K562 (cell line): ENCODE results near the gene ZNF384. TPM values are rescaled to one million over a fixed set of nuclear protein-coding genes. Genes with fewer than 3 reads are reported as not detected.

ENCODE experiments used
- BACH1 ChIP-seq: fragments of 200-800 bp; sonication (Bioruptor generic); IDR thresholded peaks from 2 replicates; pipeline ENCODE4 v1.6.1; 2016; ENCODE audit warnings: missing genetic modification characterization, missing compliant biosample characterization
- CBFB ChIP-seq: sonication (generic); formaldehyde crosslinking; IDR thresholded peaks from 2 replicates; pipeline ENCODE4 v1.4.0; 2020; ENCODE audit warnings: mild to moderate bottlenecking, missing genetic modification reagents
- COPS2 ChIP-seq: fragments of 450-650 bp; conservative IDR thresholded peaks from 2 replicates; pipeline ENCODE4 v1.6.1; 2016; ENCODE audit warnings: mild to moderate bottlenecking, moderate library complexity
- E2F3 ChIP-seq: fragments of 250-450 bp; sonication (Bioruptor Pico); IDR thresholded peaks from 2 replicates; pipeline ENCODE4 v1.4.0; 2020; ENCODE audit warnings: mild to moderate bottlenecking
- E2F8 ChIP-seq: fragments of 450-650 bp; IDR thresholded peaks from 2 replicates; pipeline ENCODE4 v1.7.1; 2018; ENCODE audit warnings: mild to moderate bottlenecking, low read depth; ENCODE audit not compliant: partially characterized antibody
- FOXA3 ChIP-seq, 2 experiments: fragments of 450-650 bp in 1 of 2; sonication (generic) in 1 of 2; formaldehyde crosslinking; IDR thresholded peaks in 1 of 2; conservative IDR thresholded peaks in 1 of 2; 2 replicates each; pipeline versions ENCODE4 v1.4.0 to v1.8.0; 2020 to 2022; ENCODE audit warnings: mild to moderate bottlenecking in 2 of 2, missing genetic modification reagents in 1 of 2
- GATAD2B ChIP-seq: fragments of 450-650 bp; IDR thresholded peaks from 2 replicates; pipeline ENCODE4 v1.6.1; 2017; ENCODE audit warnings: mild to moderate bottlenecking, borderline replicate concordance
- MCM3 ChIP-seq: fragments of 450-650 bp; IDR thresholded peaks from 2 replicates; pipeline ENCODE4 v1.6.1; 2016
- NR0B1 ChIP-seq: fragments of 450-650 bp; IDR thresholded peaks from one replicate; pipeline ENCODE4 v1.6.1; 2018; ENCODE audit warnings: mild to moderate bottlenecking, moderate library complexity; ENCODE audit not compliant: partially characterized antibody
- POLR2G ChIP-seq: fragments of 200-400 bp; formaldehyde crosslinking; IDR thresholded peaks from 2 replicates; pipeline ENCODE4 v1.6.1; 2017; ENCODE audit warnings: low read depth, mild to moderate bottlenecking, antibody characterized with exemption, low read length, moderate library complexity
- PRMT5 ChIP-seq: sonication (generic); formaldehyde crosslinking; IDR thresholded peaks from 2 replicates; pipeline ENCODE4 v1.5.0; 2020; ENCODE audit warnings: missing genetic modification reagents
- PRPF4 ChIP-seq: fragments of 200-400 bp; formaldehyde crosslinking; IDR thresholded peaks from one replicate; pipeline ENCODE4 v1.6.1; 2017; ENCODE audit warnings: low read length, low read depth, mild to moderate bottlenecking; ENCODE audit not compliant: insufficient read depth, poor library complexity, severe bottlenecking
- PTTG1 ChIP-seq: fragments of 450-650 bp; IDR thresholded peaks from 2 replicates; pipeline ENCODE4 v1.6.1; 2016; ENCODE audit warnings: low read depth, mild to moderate bottlenecking, missing genetic modification characterization, missing compliant biosample characterization
- TFAP4 ChIP-seq: sonication (generic); formaldehyde crosslinking; IDR thresholded peaks from 2 replicates; pipeline ENCODE4 v1.8.0; 2022; ENCODE audit warnings: missing genetic modification reagents, mild to moderate bottlenecking, moderate library complexity, borderline replicate concordance
- TRIM24 ChIP-seq, 2 experiments: fragments of 450-650 bp; IDR thresholded peaks; 2 replicates each; pipeline ENCODE4 v1.6.1; 2016
- TRIM28 ChIP-seq: fragments of 450-650 bp; IDR thresholded peaks from 2 replicates; pipeline ENCODE4 v1.6.1; 2017
- ZBED1 ChIP-seq: IDR thresholded peaks from 2 replicates; pipeline ENCODE4 v1.6.1; 2014
- ZBTB2 ChIP-seq: fragments of 450-650 bp; IDR thresholded peaks from 2 replicates; pipeline ENCODE4 v1.6.1; 2016; ENCODE audit warnings: antibody characterized with exemption
- ZNF3 ChIP-seq: fragments of 250-450 bp; sonication (Bioruptor Pico); IDR thresholded peaks from 2 replicates; pipeline ENCODE4 v1.5.0; 2021; ENCODE audit warnings: mild to moderate bottlenecking, moderate library complexity
- ZNF445 ChIP-seq: fragments of 250-450 bp; sonication (Bioruptor Pico); IDR thresholded peaks from 2 replicates; pipeline ENCODE4 v1.4.0; 2020; ENCODE audit warnings: low read depth, mild to moderate bottlenecking, moderate library complexity
- ZNF696 ChIP-seq: fragments of 250-450 bp; sonication (Bioruptor Pico); conservative IDR thresholded peaks from 2 replicates; pipeline ENCODE4 v1.4.0; 2020; ENCODE audit warnings: mild to moderate bottlenecking, moderate library complexity
- ZNF76 ChIP-seq: fragments of 250-450 bp; sonication (Bioruptor Pico); IDR thresholded peaks from 2 replicates; pipeline ENCODE4 v1.4.0; 2020; ENCODE audit warnings: mild to moderate bottlenecking, moderate library complexity, borderline replicate concordance
- ZNF764 ChIP-seq: fragments of 250-450 bp; sonication (Bioruptor Pico); IDR thresholded peaks from 2 replicates; pipeline ENCODE4 v1.4.0; 2020; ENCODE audit warnings: low read depth, mild to moderate bottlenecking, moderate library complexity
- polyA plus RNA-seq, 8 experiments: library from polyadenylated mRNA; depleted of rRNA in 4 of 8; stranded (reverse) in 5 of 8; unstranded in 3 of 8; fragments of >200 nt; fragmentation: Nextera tagmentation in 2 of 8; fragmentation: Illumina TruSeq in 1 of 8; extraction: Ambion mirVana in 2 of 8; extraction: Trizol in 1 of 8; gene quantifications; 2 replicates each; pipeline versions ENCODE4 v1.2.1 to v1.2.3, GENCODE V29; 2011 to 2014; ENCODE audit warnings: inconsistent platforms in 1 of 8, missing spikeins in 1 of 8
- total RNA-seq, 7 experiments: library from RNA; depleted of rRNA in 6 of 7; stranded (reverse); fragments of >200 nt in 6 of 7; fragmentation: Illumina TruSeq in 2 of 7; extraction: Trizol in 2 of 7; gene quantifications; 2 replicates each; pipeline versions ENCODE4 v1.2.1 to v1.2.3, GENCODE V29; 2011 to 2021; ENCODE audit warnings: low replicate concordance in 1 of 7

The ZNF384 gene
- total and polyA plus RNA-seq, 9 of the 15 experiments (the other 6 are each of a cell fraction or from before 2014, with no cell fraction given) = 0.36 to 64.8 (median 21.3) TPM

- TF ChIP-seq TRIM28 (0 out of 2 replicates have a peak, but pooled peaks have one; percentile 10), ZBED1 (no peak), GATAD2B (no peak), FOXA3 (CRISPR knock-in tag; conservative IDR thresholded peaks at IDR 0.05 in 1 of 2, IDR thresholded peaks at IDR 0.05 in 1 of 2) (no peak), PRPF4 (no peak), NR0B1 (no peak), ZNF76 (no peak), ZBTB2 (0 out of 2 replicates have a peak, but pooled peaks have one; percentile 46), ZNF3 (CRISPR knock-in tag) (no peak), TRIM24 (IDR thresholded peaks at IDR 0.05) (no peak; a peak in 1 of 4 replicates), E2F3 (CRISPR knock-in tag) (no peak), TFAP4 (peak; percentile 100), ZNF445 (CRISPR knock-in tag) (no peak), CBFB (no peak), BACH1 (tag) (no peak), PTTG1 (tag) (no peak), COPS2 (no peak), E2F8 (peak; percentile 88), MCM3 (no peak), POLR2G (peak; percentile 87), ZNF696 (CRISPR knock-in tag) (no peak), PRMT5 (no peak), ZNF764 (CRISPR knock-in tag) (no peak)
Measured at GRCh38 chr12:6723607-6724408, 34.6 kb upstream of the ZNF384 start, which contains the start of gene COPS7A (continued).
